ENCODE measurements around the gene ASTN2.

ASTN2 gene

DNA sequence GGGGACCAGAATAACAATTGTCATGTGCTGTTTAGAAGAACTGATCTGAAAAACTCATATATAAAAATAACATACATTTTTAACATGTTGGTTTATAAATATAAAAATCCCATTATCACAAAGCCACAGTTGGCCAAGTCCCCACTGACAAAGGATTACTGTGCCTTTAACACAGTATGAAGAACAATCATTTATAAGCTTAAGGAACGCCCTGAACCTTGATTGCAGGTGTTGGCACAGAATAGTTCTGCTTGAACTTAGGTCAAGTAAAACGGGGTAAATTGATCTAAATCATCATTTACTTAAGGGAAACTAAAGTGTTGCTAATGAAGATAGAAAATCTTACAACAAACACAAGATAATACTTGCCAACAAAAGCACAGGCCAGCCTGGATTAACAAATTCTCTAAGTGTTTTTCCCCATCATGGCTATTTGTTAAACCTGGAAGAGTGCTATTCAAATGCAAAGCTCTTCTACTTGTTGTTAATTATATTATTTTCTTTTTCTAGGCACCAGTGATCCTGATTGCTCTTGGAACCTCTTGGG is 46.1 kb downstream of the ASTN2 start:
- no peak for DNase-seq (ENCODE audit: low read depth in 2 of 2)

DNA sequence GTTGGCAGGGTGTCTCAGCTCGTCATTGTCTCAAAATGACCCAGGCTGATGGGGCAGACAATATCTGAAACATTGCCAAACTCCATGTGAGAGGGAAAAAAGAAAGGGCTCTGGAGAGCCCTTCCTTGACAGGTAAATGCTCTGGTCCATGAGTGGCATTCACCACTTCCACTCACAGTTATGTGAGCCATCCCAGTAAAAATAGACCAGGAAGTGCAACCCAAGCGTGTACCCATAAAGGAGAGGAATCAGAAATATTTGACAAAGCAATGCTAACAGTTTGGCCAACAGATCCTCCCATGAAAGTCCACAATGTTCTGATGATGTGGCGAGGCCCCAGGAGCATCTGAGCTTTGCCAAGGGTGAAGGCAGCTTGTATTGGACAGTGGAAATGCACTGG is 49.4 kb downstream of the ASTN2 start:
- DNase-seq (ENCODE audit: low read depth in 2 of 2): no peak

DNA sequence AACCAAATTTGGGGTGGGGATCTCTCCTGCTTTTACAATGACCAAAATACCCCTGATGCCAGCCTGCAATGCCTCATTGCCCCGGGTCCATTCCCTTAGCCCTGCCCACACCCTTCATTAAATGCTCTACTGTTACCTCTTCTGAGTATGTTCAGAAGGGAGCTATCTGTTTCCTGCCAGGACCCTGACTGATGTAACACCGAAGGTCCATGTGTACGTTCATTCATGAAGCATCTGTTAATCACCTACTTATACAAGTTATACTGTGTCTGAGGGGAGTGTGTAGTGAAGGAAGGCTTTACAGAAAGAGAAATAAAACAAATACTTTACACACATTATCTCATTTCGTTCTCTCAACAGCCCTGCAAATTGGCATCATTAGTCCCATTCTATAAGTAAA is 51.9 kb downstream of the ASTN2 start:
- DNase-seq (ENCODE audit: low read depth in 2 of 2): no peak

DNA sequence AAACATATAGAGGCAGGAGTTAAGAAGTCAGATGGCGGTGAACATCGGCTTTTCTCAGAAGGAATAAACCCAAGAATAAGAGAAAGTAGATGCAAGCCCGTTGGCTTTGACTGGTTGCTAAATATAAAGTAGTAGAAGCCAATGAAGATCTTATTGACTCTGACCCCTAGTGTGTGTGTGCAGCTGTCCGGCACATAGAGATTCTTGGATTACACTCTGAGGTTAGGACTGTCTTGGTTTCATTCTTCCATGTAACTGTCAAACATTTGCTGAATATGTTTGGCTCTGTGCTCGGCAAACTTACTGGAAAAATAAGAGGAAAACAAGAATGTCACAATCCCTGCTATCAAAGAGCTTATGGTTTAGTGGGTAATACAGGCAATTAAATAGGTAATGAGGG is 54.9 kb downstream of the ASTN2 start:
- DNase-seq (ENCODE audit: low read depth in 2 of 2): no peak

DNA sequence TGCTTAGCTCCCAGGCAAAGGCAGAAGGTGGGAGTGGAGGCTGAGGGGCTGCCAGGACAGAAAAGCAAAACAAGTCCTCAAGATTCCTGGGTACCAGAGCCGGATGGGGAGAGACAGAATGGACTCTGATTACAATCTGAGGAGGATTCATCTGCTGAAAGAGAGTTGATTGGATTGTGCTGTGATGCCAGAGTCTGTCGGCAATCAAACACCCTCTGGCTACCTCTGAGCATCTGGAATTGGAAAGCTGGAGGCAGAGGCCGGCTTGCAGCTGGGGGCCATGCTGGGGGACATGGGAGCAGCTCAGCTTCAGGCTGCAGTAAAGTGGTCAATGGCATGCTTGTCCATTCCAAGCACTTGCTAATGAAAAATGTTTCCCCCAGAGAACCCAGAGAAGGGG is 59.3 kb downstream of the ASTN2 start:
- DNase-seq (ENCODE audit: low read depth in 2 of 2): no peak

DNA sequence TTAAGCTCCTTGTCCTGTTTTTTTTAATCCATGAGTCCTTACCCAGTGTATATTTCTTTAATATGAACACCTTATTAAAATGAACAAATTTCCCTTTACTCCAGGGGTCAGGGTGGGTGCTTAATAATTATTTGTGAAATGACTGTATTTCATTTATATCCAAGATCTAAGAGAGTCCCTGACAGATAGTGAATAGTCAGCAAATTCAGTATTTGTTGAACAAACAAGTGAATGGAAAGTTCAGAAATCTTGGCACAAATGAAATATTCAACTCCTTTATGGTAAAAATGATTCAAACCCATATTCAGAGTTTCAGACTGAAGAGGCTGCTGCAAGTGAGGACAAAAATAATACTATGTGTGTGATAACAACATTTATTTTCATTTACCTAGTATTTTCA is 59.9 kb downstream of the ASTN2 start:
- no peak for DNase-seq (ENCODE audit: low read depth in 2 of 2)

DNA sequence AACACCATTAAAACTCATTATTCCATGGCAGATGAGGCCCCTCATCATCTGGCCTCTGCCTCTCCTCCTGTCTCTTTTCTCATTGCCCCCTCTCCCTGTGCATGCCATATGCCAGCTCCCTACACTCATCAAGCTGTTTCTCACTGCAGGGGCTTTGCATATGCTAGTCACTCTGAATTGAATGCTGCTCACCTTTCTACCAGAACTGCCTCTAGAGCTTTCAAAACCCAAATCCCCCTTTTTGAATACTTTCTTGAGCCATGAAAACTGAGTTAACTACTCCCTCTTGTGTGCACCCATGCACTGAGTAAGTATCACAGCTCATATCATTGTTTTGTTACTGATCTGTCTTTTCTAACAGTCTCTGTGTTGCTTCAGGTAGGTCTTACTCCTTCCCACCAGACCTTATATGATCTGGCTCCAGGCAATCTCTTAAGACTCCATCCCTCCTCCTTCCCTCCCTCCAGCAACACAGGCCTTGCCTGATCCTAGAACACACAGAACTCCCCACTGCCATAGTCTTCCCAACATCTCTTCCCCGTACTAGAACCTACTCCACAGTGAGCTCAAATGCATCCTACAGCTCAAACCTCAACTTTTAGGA is 60.5 kb downstream of the ASTN2 start:
- no peak for DNase-seq (ENCODE audit: low read depth in 2 of 2)

GRCh38 chr9:117344892-117345660 is 69.8 kb downstream of the ASTN2 start:
- no peak for DNase-seq (ENCODE audit: low read depth in 2 of 2)

DNA sequence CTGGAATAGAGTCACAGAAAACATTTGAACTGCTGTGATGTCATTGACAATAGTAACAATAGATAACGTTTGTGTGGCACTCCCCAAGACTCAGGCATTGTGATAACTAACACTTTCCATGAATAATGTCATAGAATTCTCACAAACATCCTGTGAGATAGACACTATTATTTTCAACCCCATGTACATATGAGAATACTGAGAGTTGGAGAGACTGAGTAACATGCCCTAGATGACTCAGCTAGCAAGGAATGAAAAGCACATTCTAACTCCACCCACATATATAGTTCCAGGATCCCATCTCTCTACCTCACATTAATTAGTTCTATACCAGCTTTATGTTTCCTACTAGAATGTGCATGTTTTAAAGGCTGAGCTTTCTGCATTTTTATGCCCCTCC is 71.4 kb downstream of the ASTN2 start:
- DNase-seq (ENCODE audit: low read depth in 2 of 2): no peak

- DNase-seq (ENCODE audit: low read depth in 2 of 2): no peak
These were observed 73.7 kb downstream of the ASTN2 start for GRCh38 chr9:117341151-117341550.

- no peak for DNase-seq (ENCODE audit: low read depth in 2 of 2)
These were observed 74.4 kb downstream of the ASTN2 start for GRCh38 chr9:117340422-117340821.

DNA sequence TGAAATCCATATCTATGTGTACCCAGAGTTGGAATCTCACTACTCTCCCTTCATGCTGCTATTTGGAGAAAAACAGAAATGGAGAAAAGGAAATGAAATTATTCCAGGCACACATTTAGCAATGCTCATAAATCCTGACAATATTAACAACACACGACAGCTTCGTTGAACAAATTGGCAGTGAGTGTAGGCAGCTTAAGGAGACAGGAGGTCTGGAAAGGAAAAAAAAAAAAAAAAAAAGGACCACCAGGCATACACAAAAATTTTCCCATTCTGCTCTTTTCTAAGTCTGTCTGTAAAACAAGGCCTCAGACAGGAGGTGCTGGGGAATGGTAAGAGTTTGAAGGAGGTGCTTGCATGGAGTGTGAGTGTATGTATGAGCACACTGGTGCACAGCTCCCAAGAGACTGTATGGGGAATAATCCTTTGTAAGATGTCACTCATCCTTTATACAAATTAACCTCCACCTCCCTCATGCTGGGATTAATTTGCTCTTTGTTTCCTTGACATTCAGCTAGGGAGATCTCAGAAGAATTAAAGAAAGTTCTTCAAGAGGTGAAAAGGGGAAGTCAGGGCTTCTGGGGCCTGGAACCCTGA is 78.9 kb downstream of the ASTN2 start:
- no peak for DNase-seq (ENCODE audit: low read depth in 2 of 2)

DNA sequence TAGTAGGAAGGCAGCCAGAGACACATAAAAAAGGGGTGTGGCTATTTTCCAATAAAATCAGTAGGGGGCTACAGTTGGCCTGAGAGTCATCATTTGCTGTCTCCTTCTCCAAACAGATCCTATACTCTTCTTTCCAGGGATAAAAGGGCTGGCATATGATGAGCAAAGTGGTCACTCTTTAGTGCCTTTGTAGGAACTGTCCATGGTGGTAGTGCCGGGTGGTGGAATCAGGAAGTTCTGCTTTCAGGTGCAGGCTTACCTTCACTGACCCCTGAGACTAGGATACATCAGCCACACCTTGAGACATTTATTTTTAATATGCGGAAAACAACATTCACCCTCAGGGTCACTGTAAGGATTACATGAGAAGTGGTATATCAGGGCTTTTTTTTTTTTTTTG is 80.8 kb downstream of the ASTN2 start:
- DNase-seq (ENCODE audit: low read depth in 2 of 2): no peak

DNA sequence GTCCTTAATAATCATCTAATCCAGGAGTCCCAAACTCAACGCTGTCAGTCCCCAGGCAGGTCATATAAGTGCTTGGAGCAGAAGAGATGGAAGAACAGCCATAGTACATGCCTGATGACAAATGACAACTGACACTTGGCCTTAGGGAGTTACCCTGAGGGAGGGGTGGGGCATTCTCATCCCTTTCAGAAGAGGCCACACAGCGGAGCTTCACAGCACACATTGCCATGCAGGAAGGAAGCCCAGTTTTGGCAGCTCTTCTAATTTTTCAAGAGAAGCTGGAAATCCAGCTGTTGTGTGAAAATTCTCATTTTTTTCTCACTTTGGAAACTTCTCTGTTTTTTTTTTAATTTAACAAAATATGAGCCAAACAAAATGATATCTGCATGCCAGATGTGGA is 89.0 kb downstream of the ASTN2 start:
- DNase-seq (ENCODE audit: low read depth in 2 of 2): no peak

GRCh38 chr9:117325110-117325731 is 89.6 kb downstream of the ASTN2 start:
- DNase-seq (ENCODE audit: low read depth in 2 of 2): no peak

GRCh38 chr9:117323390-117323789 is 91.5 kb downstream of the ASTN2 start:
- no peak for DNase-seq (ENCODE audit: low read depth in 2 of 2)

DNA sequence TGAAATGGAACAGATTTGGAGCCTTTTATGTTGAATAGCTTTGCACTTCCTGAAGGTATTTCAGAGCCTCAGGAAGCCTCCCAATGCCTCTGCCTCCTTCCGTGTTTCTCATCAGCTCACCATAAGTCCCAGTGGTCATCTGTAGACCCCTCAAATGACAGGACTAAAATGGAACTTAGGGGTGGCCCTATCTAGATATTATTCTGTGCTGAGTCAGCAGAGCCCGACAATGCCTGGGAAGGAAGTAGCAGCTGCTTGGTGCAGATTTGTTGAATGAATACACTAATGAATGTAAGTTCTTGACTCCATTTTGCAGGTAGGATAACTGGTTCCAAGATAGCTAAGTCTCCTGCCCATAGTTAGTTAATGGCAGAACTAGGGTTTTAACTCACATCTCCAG is 97.7 kb downstream of the ASTN2 start:
- DNase-seq (ENCODE audit: low read depth in 2 of 2): no peak

DNA sequence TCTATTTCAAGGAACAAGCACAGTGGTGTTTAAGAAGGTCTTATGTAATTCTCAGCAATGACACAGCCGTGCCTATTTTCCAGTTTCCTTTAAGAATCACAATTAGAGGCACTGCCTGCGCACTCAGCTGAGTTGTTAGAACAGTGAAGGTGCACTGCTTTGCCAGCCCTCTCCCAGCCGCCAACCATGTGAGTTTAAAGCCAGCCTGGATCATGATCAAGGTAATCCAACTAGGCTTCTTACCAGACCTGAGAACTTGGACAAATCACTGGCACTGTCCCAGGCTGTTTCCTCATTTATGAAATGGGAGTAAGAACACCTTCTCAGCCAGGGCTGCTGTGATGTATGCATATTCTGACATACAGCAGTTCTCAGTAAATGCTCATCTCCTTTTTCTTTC is 99.6 kb downstream of the ASTN2 start:
- no peak for DNase-seq (ENCODE audit: low read depth in 2 of 2)

GRCh38 chr9:117313989-117314388 is 100.9 kb downstream of the ASTN2 start:
- DNase-seq (ENCODE audit: low read depth in 2 of 2): no peak

GRCh38 chr9:117307701-117308100 is 107.2 kb downstream of the ASTN2 start:
- no peak for DNase-seq (ENCODE audit: low read depth in 2 of 2)

- DNase-seq (ENCODE audit: low read depth in 2 of 2): no peak
These were observed 108.8 kb downstream of the ASTN2 start for GRCh38 chr9:117306032-117306431.

- DNase-seq (ENCODE audit: low read depth in 2 of 2): no peak
These were observed 109.4 kb downstream of the ASTN2 start for GRCh38 chr9:117305454-117305853.

- DNase-seq (ENCODE audit: low read depth in 2 of 2): no peak
These were observed 110.3 kb downstream of the ASTN2 start for GRCh38 chr9:117304549-117304948.
